MCF 10A (cell line): ENCODE measurements around the gene RHEBL1. TPM values are rescaled to one million over a fixed set of nuclear protein-coding genes. Genes with fewer than 3 reads are reported as not detected.

Experiments
- BruUV-seq: library from RNA; stranded (reverse); fragments of 400-500 nt; replicated peaks from 2 replicates; lab custom pipeline; 2021; lab: Mats Ljungman, UMichigan
- CTCF ChIA-PET: fragments of 300-600 bp; sonication (Branson Sonifier 250); formaldehyde crosslinking; extraction: SDS; loops from one replicate; lab custom pipeline; 2021; ENCODE audit warnings: antibody characterized with exemption, inconsistent platforms; lab: Yijun Ruan, JAX
- POLR2A ChIA-PET: fragments of 300-600, 350-650 bp; sonication (Branson Sonifier 250); formaldehyde crosslinking; extraction: SDS; loops from one replicate; lab custom pipeline; 2020; ENCODE audit warnings: antibody characterized with exemption, inconsistent platforms; lab: Yijun Ruan, JAX
- DNase-seq: peaks from one replicate; pipeline ENCODE4 v3.0.0-alpha.2; 2018; ENCODE audit not compliant: unreplicated experiment
- H3K27ac Mint-ChIP-seq: one replicate; pipeline ENCODE4 v1.8.0; 2022; ENCODE audit warnings: mild to moderate bottlenecking, low read depth, mixed read lengths; ENCODE audit not compliant: unreplicated experiment
- H3K27me3 Mint-ChIP-seq: one replicate; pipeline ENCODE4 v1.8.0; 2022; ENCODE audit warnings: mixed read lengths; ENCODE audit not compliant: insufficient read depth, unreplicated experiment
- H3K36me3 Mint-ChIP-seq: one replicate; pipeline ENCODE4 v1.8.0; 2022; ENCODE audit warnings: mild to moderate bottlenecking, moderate library complexity, mixed read lengths; ENCODE audit not compliant: insufficient read depth, unreplicated experiment
- H3K4me1 Mint-ChIP-seq: one replicate; pipeline ENCODE4 v1.8.0; 2022; ENCODE audit warnings: mixed read lengths; ENCODE audit not compliant: insufficient read depth, unreplicated experiment
- H3K4me3 Mint-ChIP-seq: one replicate; pipeline ENCODE4 v1.8.0; 2022; ENCODE audit warnings: mild to moderate bottlenecking, moderate library complexity, mixed read lengths; ENCODE audit not compliant: unreplicated experiment
- H3K9me3 Mint-ChIP-seq: one replicate; pipeline ENCODE4 v1.8.0; 2022; ENCODE audit warnings: mixed read lengths; ENCODE audit not compliant: unreplicated experiment
- CTCF ChIP-seq: fragments of 200-600 bp; IDR thresholded peaks from one replicate; pipeline ENCODE4 v1.8.0; 2022; ENCODE audit warnings: antibody characterized with exemption, mild to moderate bottlenecking; ENCODE audit not compliant: unreplicated experiment
- intact Hi-C: fragments of 100-400 bp; cut with micrococcal nuclease; formaldehyde crosslinking; loops from 2 replicates; pipeline ENCODE4 v1.14.1; 2022
- total RNA-seq: library from RNA; stranded (reverse); gene quantifications from 2 replicates; pipeline ENCODE4 v1.2.3, GENCODE V29; 2022

Gene RHEBL1
- total RNA-seq, 1 experiment from 2014 or later, result 0.35 TPM

- Mint-ChIP-seq H3K9me3 (no peaks in the 10 kb centered on the region), H3K4me1 (peaks cover 13% of the 10 kb centered on the region), H3K36me3 (peaks cover 15% of the 10 kb centered on the region), H3K27me3 (no peaks in the 10 kb centered on the region), H3K27ac (no peak overlapping the region), H3K4me3 (no peak overlapping the region)
- DNase-seq, result no peak
- intact Hi-C loops, result loop anchor here (1.0 kb wide), 1 partner anchor 29 kb away; no protein-coding TSS in a partner anchor
- BruUV-seq, result no TSS peak
- ChIA-PET POLR2A (interaction anchor here (0.7 to 4.8 kb wide), 3 partner anchors 17 to 37 kb away, joined by 3 to 24 read pairs (median 12); partner anchors contain the start of genes LMBR1L, RHEBL1 and TUBA1B), CTCF (interaction anchor here (0.6 to 2.4 kb wide), 8 partner anchors 8 to 52 kb away, joined by 3 to 11 read pairs (median 5); no protein-coding TSS in a partner anchor)
- no peak for TF ChIP-seq CTCF
These were observed 23.1 kb upstream of the RHEBL1 start for GRCh38 chr12:49092816-49093406.

- peak; percentile 55 for DNase-seq
- no peaks in the 10 kb centered on the region for H3K9me3 Mint-ChIP-seq
- BruUV-seq, result no TSS peak
- H3K27ac Mint-ChIP-seq, result no peak overlapping the region
- H3K4me1 Mint-ChIP-seq, result peaks cover 14% of the 10 kb centered on the region
- intact Hi-C loops, result loop anchor here (1.0 kb wide), 1 partner anchor 28 kb away; no protein-coding TSS in a partner anchor
- ChIA-PET POLR2A (interaction anchor here (0.9 to 4.8 kb wide), 6 partner anchors 18 to 173 kb away, joined by 3 to 24 read pairs (median 3); partner anchors contain the start of genes LMBR1L and TUBA1B), CTCF (interaction anchor here (0.6 to 2.4 kb wide), 15 partner anchors 8 to 802 kb away, joined by 3 to 11 read pairs (median 4); partner anchors contain the start of gene LMBR1L)
- H3K36me3 Mint-ChIP-seq, result peaks cover 13% of the 10 kb centered on the region
- no peaks in the 10 kb centered on the region for H3K27me3 Mint-ChIP-seq
- H3K4me3 Mint-ChIP-seq, result no peak overlapping the region
- peak; percentile 29 for TF ChIP-seq CTCF
These were observed 22.5 kb upstream of the RHEBL1 start for GRCh38 chr12:49092086-49092815.

- ChIA-PET CTCF (interaction anchor here (0.6 to 2.4 kb wide), 13 partner anchors 9 to 803 kb away, joined by 3 to 11 read pairs (median 4); partner anchors contain the start of gene LMBR1L), POLR2A (interaction anchor here (0.9 to 4.8 kb wide), 6 partner anchors 18 to 174 kb away, joined by 3 to 24 read pairs (median 3); partner anchors contain the start of genes LMBR1L and TUBA1B)
- no peak overlapping the region for H3K27ac Mint-ChIP-seq
- intact Hi-C loops, result loop anchor here (1.0 kb wide), 1 partner anchor 27 kb away; no protein-coding TSS in a partner anchor
- H3K4me3 Mint-ChIP-seq, result no peak overlapping the region
- no peak for DNase-seq
- H3K4me1 Mint-ChIP-seq, result peaks cover 14% of the 10 kb centered on the region
- no peak for TF ChIP-seq CTCF
- H3K36me3 Mint-ChIP-seq, result peaks cover 8% of the 10 kb centered on the region
- H3K9me3 Mint-ChIP-seq, result no peaks in the 10 kb centered on the region
- no peaks in the 10 kb centered on the region for H3K27me3 Mint-ChIP-seq
- no TSS peak for BruUV-seq
These were observed 22.0 kb upstream of the RHEBL1 start for GRCh38 chr12:49091836-49092085.
